NCI-H510A treated with DMSO at 0.1 percent for 48 hours (cell line): ENCODE results near the gene PRSS3.
A peak's percentile ranks its signal among the peaks of the same experiment; 100 is the strongest.
"Not testable (repeated sequence)": the region's sequence is repeated elsewhere in the genome, so short reads cannot be mapped to it uniquely, and the experiment has no call there.

Experiments
- DNase-seq: peaks from one replicate; lab custom pipeline; 2025; lab: John Stamatoyannopoulos, UW

Gene PRSS3

DNA sequence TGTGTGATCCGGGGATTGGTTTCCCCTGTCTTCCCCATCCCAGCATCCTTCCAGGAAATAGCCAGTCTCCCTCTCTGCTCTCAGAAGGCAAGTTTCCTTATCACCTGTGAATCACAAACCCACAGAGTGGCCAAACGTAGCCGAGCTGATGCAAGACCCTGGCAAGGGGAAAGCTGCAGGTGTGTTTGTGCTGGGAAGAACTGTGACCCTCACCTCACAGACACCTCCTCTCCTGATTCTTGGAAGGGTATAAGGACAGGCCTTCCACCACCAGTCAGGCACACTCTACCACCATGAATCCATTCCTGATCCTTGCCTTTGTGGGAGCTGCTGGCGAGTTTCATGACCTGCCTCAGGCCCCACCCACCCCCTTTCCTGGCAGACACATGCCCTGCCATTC lies at the start of gene PRSS3:
Gene PRSS3 (plus strand): TSS at position 281 of the 400 bp plus-strand sequence. CDS start 13 bp downstream, at position 294.
- no peak for DNase-seq

DNA sequence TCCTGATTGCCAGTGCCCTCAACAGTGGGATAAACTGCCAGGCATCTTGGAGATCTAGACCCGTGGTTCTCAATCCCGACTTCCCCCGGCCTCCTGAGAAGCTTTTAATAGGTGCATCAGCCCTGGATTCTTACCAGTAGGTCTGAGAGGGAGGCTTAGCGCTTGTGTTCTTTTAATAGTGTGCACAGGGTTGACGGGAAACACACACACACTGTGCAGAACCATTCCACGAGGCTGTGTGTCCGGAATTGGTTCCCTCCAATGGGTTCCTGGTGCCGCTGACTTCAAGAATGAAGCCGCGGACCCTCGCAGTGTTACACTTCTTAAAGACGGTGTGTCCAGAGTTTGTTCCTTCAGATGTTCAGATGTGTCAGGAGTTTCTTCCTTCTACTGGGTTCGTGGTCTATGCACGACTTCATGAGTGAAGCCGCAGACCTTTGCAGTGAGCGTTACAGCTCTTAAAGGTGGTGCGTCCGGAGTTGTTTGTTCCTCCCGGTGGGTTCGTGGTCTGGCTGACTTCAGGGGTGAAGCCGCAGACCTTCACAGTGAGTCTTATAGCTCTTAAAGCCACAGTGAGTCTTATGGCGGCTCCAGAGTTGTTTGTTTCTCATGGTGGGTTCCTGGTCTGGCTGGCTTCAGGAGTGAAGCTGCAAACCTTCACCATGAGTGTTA lies 46.6 kb upstream of the PRSS3 start:
- no peak for DNase-seq

DNA sequence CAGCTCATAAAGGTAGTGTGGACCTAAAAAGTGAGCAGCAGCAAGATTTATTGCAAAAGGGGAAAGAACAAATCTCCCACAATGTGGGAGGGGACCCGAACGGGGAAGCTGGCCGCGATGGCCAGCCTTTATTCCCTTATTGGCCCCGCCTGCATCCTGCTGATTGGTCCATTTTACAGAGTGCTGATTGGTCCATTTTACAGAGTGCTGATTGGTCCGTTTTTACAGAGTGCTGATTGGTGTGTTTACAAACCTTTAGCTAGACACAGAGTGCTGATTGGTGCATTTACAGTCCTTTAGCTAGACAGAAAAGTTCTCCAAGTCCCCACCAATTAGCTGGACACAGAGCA lies 46.1 kb upstream of the PRSS3 start:
- not testable (repeated sequence) for DNase-seq

DNA sequence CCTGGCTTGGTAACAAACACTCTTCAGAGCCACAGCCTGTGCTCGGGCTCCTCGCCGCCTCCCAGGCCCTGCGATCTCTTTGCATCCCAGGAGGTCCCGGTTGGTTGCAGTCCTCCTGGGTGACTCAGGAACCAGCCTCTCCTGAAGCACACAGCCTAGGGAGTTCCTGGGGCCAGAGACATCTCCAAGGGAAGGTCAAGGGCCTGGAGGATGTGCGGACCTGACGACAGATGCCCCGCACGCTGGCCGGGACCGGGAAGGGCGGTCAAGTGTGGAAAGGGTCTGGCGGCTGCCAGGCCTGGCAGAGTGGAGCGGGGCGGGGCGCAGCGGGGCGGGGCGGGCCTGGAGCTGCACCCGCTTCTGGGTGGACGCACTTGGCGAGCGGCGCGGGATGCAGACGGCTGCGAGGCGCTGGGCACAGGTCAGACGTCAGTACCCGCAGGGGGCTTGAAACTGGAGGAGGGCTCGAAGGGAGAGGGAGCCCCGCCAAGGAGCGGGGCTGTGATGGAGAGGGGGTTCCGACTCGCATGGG lies 45.0 kb upstream of the PRSS3 start:
- DNase-seq: no peak

- no peak for DNase-seq
Observed at GRCh38 chr9:33750839-33751339, 44.5 kb upstream of the PRSS3 start.

DNA sequence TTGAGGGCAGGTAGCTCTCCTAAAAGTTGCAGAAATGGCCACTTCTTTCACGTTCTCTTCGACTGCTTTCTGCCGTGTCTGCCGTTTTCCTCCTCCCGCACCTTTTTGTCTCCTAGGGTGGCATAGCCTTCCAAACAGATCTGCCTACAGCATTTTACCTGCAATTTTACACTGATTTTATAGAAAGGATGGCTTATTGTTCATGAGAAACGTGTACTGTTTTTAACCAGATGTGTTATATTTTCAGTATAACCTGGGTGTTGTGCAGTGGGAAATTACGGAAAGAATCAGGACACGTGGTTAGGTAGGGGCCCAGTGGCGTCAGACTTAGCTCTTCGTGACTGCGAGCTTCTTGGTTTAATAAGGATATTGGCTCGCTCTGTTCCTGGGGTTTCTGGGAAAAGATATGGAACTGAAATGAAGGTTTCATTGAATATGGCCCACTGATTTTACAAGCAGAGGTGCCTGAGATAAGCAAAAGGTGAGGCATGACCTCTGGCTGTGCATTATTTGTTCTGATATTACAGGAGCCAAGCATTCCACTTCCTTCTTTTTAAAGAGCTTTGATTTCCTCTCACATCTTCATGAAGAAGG lies 43.7 kb upstream of the PRSS3 start:
- DNase-seq: no peak

GRCh38 chr9:33752130-33752637 lies 43.2 kb upstream of the PRSS3 start:
- no peak for DNase-seq

GRCh38 chr9:33752789-33753188 lies 42.6 kb upstream of the PRSS3 start:
- not testable (repeated sequence) for DNase-seq

- DNase-seq: not testable (repeated sequence)
Observed at GRCh38 chr9:33759648-33760047, 35.7 kb upstream of the PRSS3 start.

- DNase-seq: no peak
Observed at GRCh38 chr9:33762343-33762742, 33.0 kb upstream of the PRSS3 start.

DNA sequence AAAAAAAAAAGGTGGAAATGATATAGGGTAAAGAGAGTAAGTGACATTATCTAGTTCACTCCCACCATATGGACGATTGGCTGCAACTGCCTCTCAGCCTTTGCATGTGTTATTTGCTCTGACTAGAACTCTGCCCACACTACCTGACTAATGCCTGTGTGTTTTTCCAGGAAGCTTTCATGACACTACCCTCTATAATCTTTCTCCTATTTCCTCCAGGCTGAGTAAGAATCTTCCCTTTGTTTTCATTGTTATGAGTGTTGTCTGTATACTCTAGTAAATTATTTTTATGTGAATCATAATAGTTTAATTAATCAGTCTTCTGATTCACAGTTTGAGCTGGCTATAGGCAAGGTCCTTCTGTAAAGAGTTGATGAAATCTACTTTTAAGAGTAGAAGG lies 31.7 kb upstream of the PRSS3 start:
- not testable (repeated sequence) for DNase-seq

- no peak for DNase-seq
Observed at GRCh38 chr9:33765411-33765810, 29.9 kb upstream of the PRSS3 start.

DNA sequence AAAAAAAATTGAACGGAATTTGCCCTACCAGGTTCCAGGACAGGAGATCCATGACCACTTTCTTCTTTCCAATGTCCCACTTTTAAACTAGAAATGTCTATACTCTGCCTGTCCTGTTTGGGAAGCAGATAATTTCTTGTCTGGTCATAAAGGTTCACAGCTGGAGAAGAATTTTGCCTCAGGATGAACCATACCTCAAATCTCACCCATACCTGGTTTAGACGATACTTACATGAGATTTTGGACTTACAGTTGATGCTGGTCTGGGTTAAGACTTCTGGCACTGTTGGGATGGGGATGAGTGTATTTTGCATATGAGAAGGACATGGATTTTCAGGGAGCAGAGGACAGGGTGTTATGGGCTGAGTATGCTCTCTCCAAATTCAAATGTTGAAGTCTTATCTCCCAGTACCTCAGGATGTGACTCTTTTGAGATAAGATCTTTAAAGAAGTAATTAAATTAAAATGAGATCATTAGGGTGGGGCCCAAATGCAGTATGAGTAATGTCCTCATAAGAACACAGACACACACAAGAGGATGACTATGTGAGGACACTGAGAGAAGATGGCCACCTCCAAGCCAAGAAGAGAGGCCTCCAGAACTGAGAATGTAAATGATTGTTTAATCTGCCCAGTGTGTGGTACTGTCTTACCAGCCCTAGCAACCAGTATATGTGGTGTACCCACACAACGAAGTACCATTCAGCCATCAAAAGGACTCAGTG lies 25.0 kb upstream of the PRSS3 start:
- DNase-seq: not testable (repeated sequence)

- DNase-seq: not testable (repeated sequence)
Observed at GRCh38 chr9:33773135-33773534, 22.2 kb upstream of the PRSS3 start.

DNA sequence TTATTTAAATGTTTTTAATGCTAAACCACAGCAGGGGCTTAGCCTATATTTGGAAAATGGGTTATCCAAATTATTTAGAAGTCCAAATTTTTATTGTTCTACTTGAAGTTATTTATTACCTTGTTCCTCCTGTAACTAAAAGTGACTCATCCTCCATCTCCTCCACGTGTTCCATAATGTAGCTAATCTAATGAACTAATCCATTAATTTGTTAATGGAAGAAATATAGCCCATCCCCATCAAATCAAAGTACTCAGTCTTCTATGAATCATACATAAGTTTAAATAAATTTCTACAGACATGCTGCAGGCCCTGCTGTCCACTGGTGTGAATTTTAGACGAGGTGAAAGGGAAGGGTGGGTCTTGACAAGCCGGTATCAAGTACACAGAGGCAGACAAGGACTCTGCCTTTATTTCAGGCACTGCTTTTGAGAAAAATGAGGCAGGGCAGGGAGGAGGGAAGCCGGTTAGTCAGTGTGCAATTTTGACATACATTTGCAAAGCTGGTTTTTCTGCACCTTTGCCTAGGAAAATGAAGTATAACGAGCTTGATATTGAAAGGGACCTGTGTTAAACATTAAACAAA lies 21.2 kb upstream of the PRSS3 start:
- not testable (repeated sequence) for DNase-seq

GRCh38 chr9:33776578-33776977 lies 18.8 kb upstream of the PRSS3 start:
- no peak for DNase-seq

GRCh38 chr9:33778700-33779351 lies 16.5 kb upstream of the PRSS3 start:
- DNase-seq: peak; percentile 78

GRCh38 chr9:33780276-33780675 lies 15.1 kb upstream of the PRSS3 start:
- DNase-seq: no peak

DNA sequence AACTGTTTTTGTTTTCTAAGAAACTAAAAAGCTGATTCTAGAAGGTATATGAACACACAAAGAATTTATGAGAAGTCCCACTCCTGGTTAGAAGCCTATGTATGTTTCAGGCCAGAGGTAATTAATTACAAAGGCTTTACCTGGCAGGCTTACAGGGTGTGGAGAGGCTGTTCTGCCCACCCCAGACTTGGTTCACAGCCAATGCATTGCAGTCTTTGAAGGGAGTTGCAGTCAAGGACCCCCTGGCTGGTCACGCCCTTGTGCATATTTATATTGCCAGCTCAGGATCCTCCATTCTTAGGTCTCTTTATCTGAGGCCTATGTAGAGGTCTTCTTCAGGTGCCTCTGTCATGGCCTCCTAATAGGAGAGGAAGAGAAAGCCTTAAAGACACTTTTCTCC lies 13.6 kb upstream of the PRSS3 start:
- no peak for DNase-seq

DNA sequence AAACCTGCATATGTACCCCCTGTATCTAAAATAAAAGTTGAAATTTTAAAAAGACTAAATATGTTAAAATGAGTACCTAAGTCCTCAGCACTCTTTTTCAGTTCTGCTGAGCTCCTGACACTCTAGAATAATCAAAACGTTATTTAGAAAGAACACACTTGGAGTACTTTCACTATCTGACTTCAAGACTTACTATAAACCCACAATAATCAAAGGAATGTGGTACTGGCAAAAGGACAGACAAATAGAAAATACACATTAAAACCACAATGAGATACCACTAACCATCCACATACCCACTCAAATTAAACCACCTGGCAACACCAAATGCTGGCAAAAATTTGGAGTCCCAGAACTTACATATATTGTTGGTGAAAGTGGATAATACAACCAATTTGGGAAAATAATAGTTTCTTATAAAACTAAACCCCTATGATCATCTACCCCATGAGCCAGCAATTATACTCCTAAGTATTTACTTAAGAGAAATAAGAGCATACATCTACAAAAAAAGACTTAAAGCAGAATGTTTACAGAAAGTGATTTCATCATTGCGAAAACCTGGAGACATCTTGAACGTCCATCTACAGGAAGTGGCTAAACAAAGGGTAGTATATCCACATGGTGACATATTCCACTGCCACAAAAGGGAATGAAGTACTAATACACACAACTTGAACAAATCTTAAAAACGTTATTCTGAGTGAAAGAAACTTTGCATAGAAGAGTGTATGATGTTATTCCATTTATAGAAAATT lies 12.8 kb upstream of the PRSS3 start:
- DNase-seq: no peak

- no peak for DNase-seq
Observed at GRCh38 chr9:33785914-33786313, 9.4 kb upstream of the PRSS3 start.
